Measurements from ENCODE around the gene COX8C. TPM values are rescaled to one million over a fixed set of nuclear protein-coding genes. Genes with fewer than 3 reads are reported as not detected.

COX8C gene
- total and polyA plus RNA-seq, 2 of the 8 experiments (the other 6 are each of a cell fraction or from before 2014, with no cell fraction given) = not detected

DNA sequence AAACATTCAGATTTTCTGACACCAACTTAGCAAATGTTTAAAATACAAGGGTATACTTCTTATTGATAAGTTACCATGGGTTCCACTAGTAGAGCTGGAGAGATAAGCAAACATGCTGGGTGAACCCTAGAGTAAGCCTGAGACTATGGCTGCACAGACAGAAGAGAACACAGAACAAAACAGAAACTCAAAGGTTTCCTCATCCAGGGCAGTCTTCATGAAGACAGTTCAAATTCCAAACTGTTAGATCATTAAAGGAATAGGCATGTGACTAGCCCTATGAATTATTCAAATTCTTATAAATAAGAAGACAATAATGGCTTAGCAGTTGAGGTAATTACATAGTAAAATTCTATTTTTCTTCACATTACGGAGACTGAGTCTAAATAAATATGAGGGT is 42.2 kb upstream of the COX8C start (continued):
- TF ChIP-seq, protein P1, sequence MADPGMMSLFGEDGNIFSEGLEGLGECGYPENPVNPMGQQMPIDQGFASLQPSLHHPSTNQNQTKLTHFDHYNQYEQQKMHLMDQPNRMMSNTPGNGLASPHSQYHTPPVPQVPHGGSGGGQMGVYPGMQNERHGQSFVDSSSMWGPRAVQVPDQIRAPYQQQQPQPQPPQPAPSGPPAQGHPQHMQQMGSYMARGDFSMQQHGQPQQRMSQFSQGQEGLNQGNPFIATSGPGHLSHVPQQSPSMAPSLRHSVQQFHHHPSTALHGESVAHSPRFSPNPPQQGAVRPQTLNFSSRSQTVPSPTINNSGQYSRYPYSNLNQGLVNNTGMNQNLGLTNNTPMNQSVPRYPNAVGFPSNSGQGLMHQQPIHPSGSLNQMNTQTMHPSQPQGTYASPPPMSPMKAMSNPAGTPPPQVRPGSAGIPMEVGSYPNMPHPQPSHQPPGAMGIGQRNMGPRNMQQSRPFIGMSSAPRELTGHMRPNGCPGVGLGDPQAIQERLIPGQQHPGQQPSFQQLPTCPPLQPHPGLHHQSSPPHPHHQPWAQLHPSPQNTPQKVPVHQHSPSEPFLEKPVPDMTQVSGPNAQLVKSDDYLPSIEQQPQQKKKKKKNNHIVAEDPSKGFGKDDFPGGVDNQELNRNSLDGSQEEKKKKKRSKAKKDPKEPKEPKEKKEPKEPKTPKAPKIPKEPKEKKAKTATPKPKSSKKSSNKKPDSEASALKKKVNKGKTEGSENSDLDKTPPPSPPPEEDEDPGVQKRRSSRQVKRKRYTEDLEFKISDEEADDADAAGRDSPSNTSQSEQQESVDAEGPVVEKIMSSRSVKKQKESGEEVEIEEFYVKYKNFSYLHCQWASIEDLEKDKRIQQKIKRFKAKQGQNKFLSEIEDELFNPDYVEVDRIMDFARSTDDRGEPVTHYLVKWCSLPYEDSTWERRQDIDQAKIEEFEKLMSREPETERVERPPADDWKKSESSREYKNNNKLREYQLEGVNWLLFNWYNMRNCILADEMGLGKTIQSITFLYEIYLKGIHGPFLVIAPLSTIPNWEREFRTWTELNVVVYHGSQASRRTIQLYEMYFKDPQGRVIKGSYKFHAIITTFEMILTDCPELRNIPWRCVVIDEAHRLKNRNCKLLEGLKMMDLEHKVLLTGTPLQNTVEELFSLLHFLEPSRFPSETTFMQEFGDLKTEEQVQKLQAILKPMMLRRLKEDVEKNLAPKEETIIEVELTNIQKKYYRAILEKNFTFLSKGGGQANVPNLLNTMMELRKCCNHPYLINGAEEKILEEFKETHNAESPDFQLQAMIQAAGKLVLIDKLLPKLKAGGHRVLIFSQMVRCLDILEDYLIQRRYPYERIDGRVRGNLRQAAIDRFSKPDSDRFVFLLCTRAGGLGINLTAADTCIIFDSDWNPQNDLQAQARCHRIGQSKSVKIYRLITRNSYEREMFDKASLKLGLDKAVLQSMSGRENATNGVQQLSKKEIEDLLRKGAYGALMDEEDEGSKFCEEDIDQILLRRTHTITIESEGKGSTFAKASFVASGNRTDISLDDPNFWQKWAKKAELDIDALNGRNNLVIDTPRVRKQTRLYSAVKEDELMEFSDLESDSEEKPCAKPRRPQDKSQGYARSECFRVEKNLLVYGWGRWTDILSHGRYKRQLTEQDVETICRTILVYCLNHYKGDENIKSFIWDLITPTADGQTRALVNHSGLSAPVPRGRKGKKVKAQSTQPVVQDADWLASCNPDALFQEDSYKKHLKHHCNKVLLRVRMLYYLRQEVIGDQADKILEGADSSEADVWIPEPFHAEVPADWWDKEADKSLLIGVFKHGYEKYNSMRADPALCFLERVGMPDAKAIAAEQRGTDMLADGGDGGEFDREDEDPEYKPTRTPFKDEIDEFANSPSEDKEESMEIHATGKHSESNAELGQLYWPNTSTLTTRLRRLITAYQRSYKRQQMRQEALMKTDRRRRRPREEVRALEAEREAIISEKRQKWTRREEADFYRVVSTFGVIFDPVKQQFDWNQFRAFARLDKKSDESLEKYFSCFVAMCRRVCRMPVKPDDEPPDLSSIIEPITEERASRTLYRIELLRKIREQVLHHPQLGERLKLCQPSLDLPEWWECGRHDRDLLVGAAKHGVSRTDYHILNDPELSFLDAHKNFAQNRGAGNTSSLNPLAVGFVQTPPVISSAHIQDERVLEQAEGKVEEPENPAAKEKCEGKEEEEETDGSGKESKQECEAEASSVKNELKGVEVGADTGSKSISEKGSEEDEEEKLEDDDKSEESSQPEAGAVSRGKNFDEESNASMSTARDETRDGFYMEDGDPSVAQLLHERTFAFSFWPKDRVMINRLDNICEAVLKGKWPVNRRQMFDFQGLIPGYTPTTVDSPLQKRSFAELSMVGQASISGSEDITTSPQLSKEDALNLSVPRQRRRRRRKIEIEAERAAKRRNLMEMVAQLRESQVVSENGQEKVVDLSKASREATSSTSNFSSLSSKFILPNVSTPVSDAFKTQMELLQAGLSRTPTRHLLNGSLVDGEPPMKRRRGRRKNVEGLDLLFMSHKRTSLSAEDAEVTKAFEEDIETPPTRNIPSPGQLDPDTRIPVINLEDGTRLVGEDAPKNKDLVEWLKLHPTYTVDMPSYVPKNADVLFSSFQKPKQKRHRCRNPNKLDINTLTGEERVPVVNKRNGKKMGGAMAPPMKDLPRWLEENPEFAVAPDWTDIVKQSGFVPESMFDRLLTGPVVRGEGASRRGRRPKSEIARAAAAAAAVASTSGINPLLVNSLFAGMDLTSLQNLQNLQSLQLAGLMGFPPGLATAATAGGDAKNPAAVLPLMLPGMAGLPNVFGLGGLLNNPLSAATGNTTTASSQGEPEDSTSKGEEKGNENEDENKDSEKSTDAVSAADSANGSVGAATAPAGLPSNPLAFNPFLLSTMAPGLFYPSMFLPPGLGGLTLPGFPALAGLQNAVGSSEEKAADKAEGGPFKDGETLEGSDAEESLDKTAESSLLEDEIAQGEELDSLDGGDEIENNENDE (IDR thresholded peaks at IDR 0.05; ENCODE audit: insufficient replicate concordance, low read length) = no peak
- TF ChIP-seq SIRT6 (IDR thresholded peaks at IDR 0.05; ENCODE audit: low read length) (no peak), NANOG (IDR thresholded peaks at IDR 0.05; ENCODE audit: insufficient read depth, low read depth, low read length, poor library complexity, severe bottlenecking) (no peak), EZH2 (IDR thresholded peaks at IDR 0.05; ENCODE audit: low read depth, low read length, severe bottlenecking) (no peak)
- TF ChIP-seq, protein P2, sequence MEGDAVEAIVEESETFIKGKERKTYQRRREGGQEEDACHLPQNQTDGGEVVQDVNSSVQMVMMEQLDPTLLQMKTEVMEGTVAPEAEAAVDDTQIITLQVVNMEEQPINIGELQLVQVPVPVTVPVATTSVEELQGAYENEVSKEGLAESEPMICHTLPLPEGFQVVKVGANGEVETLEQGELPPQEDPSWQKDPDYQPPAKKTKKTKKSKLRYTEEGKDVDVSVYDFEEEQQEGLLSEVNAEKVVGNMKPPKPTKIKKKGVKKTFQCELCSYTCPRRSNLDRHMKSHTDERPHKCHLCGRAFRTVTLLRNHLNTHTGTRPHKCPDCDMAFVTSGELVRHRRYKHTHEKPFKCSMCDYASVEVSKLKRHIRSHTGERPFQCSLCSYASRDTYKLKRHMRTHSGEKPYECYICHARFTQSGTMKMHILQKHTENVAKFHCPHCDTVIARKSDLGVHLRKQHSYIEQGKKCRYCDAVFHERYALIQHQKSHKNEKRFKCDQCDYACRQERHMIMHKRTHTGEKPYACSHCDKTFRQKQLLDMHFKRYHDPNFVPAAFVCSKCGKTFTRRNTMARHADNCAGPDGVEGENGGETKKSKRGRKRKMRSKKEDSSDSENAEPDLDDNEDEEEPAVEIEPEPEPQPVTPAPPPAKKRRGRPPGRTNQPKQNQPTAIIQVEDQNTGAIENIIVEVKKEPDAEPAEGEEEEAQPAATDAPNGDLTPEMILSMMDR (IDR thresholded peaks at IDR 0.05; ENCODE audit: control extremely low read depth in 1 of 3, insufficient read depth in 1 of 3, low read depth in 1 of 3, low read length in 3 of 3) = no peak

Measured in H1 (cell line).